ENCODE data around the gene NDUFA8.

- TF ChIP-seq EZH2 (IDR thresholded peaks at IDR 0.05; ENCODE audit: low read depth): no peak
- TF ChIP-seq CTCF (conservative IDR thresholded peaks at IDR 0.05): no peak
Observed at GRCh38 chr9:122159925-122160246, 307 bp upstream of the NDUFA8 start.

All from PC-9 (cell line).